Measurements from ENCODE around the gene EEF1B2. TPM values are rescaled to one million over a fixed set of nuclear protein-coding genes. Genes with fewer than 3 reads are reported as not detected.
"Not testable (repeated sequence)": the region's sequence is repeated elsewhere in the genome, so short reads cannot be mapped to it uniquely, and the experiment has no call there.

Gene EEF1B2
- polyA plus RNA-seq, 1 donor = 1,520 TPM

DNA sequence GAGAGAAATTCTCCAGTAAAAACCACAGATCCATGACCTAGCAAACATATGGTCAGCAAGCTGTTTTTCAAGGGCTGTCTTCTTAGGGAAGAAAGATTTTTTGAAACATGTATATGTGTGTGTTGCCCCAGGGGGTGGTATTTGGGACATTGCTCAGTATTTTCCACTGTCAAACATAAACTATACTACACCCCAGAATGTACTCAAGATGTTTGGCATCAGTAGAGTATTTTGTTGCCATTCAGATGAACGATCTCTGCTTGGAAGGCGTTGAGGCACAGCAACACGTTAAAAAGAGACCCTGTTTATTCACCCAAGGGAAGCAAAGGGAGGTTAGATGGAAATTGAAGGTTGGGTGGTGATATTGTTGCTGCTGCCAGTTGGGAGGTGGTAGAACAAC is 30.0 kb downstream of the EEF1B2 start:
- no peak overlapping the region for H3K27ac ChIP-seq (ENCODE audit: low read length)
- H3K9me3 ChIP-seq (ENCODE audit: control insufficient read depth, low read depth, low read length) = no peaks in the 10 kb centered on the region
- no peaks in the 10 kb centered on the region for H3K36me3 ChIP-seq (ENCODE audit: control insufficient read depth, insufficient read depth, low read length)
- no peaks in the 10 kb centered on the region for H3K4me1 ChIP-seq (ENCODE audit: control insufficient read depth, insufficient read depth, low read length)
- H3K4me3 ChIP-seq (ENCODE audit: low read length) = no peak overlapping the region
- no peaks in the 10 kb centered on the region for H3K27me3 ChIP-seq (ENCODE audit: control insufficient read depth, insufficient read depth, low read length)
- DNase-seq = no peak
- WGBS (ENCODE audit: insufficient coverage, low lambda C conversion rate) = 71% methylated on average over 3 of the region's 3 CpGs

DNA sequence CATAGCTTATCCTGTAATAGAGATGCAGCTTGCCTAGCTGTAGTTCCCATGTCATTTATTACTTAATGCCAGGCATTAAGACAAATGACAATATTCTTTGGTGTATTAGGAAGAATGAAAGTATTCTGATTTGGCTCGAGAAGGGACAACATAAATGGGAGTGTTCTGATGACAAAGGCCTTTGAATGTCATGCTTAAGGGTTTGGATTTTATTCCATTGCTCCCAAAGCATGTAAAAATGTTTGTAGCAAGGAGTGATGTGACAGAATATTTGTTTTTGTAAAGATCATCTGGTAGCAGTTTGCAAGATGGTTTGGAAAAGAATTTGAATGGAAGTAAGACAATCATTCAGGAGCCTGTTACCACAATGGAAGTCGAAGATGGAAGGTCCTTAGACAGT is 30.4 kb downstream of the EEF1B2 start:
- Histone ChIP-seq H3K27ac (ENCODE audit: low read length) (no peak overlapping the region), H3K4me1 (ENCODE audit: control insufficient read depth, insufficient read depth, low read length) (no peaks in the 10 kb centered on the region), H3K27me3 (ENCODE audit: control insufficient read depth, insufficient read depth, low read length) (no peaks in the 10 kb centered on the region), H3K36me3 (ENCODE audit: control insufficient read depth, insufficient read depth, low read length) (no peaks in the 10 kb centered on the region), H3K9me3 (ENCODE audit: control insufficient read depth, low read depth, low read length) (no peaks in the 10 kb centered on the region), H3K4me3 (ENCODE audit: low read length) (no peak overlapping the region)
- DNase-seq = no peak
- 88% methylated on average over 1 of the region's 2 CpGs for WGBS (ENCODE audit: insufficient coverage, low lambda C conversion rate)

DNA sequence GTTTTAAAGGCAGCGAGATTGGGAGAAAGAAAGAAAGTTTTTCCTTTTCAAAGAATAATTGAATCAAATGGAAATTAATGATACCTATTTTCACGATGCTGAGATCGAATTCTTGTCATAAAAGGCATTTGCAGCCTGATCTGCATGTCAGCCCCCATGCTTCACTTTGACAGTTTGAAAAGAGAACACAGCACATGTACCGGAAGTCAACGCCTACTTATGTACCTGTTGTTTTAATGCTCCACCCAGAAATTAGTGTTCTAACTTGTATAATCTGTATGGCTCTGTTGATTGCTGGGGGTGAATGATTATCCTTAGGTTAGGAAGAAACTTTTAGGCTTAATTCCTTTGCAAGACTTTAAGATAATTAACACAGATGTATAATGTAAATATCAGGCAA is 31.0 kb downstream of the EEF1B2 start:
- no peaks in the 10 kb centered on the region for H3K36me3 ChIP-seq (ENCODE audit: control insufficient read depth, insufficient read depth, low read length)
- H3K4me1 ChIP-seq (ENCODE audit: control insufficient read depth, insufficient read depth, low read length) = no peaks in the 10 kb centered on the region
- no peak for DNase-seq
- 94% methylated on average over 3 of the region's 5 CpGs for WGBS (ENCODE audit: insufficient coverage, low lambda C conversion rate)
- H3K9me3 ChIP-seq (ENCODE audit: control insufficient read depth, low read depth, low read length) = no peaks in the 10 kb centered on the region
- H3K4me3 ChIP-seq (ENCODE audit: low read length) = no peak overlapping the region
- no peaks in the 10 kb centered on the region for H3K27me3 ChIP-seq (ENCODE audit: control insufficient read depth, insufficient read depth, low read length)
- no peak overlapping the region for H3K27ac ChIP-seq (ENCODE audit: low read length)

DNA sequence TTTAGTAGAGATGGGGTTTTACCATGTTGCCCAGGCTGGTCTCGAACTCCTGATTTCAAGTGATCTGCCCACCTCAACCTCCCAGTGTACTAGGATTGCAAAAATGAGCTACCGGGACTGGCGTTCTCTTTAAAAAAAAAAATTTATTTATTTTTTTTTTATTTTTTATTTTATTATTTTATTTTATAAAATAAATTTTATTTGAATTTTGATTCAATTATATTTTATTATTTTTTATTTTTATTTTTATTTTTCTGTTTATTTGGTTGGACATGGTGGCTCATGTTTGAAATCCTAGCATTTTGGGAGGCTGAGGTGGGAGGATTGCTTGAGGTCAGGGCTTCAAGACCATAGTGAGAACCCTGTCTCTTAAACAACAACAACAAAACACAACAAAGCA is 32.5 kb downstream of the EEF1B2 start:
- no peak for DNase-seq
- H3K4me3 ChIP-seq (ENCODE audit: low read length) = no peak overlapping the region
- no peak overlapping the region for H3K27ac ChIP-seq (ENCODE audit: low read length)
- no peaks in the 10 kb centered on the region for H3K36me3 ChIP-seq (ENCODE audit: control insufficient read depth, insufficient read depth, low read length)
- no CpG with 5 or more reads among the region's 3 CpGs for WGBS (ENCODE audit: insufficient coverage, low lambda C conversion rate)
- no peaks in the 10 kb centered on the region for H3K9me3 ChIP-seq (ENCODE audit: control insufficient read depth, low read depth, low read length)
- no peaks in the 10 kb centered on the region for H3K4me1 ChIP-seq (ENCODE audit: control insufficient read depth, insufficient read depth, low read length)
- H3K27me3 ChIP-seq (ENCODE audit: control insufficient read depth, insufficient read depth, low read length) = no peaks in the 10 kb centered on the region

DNA sequence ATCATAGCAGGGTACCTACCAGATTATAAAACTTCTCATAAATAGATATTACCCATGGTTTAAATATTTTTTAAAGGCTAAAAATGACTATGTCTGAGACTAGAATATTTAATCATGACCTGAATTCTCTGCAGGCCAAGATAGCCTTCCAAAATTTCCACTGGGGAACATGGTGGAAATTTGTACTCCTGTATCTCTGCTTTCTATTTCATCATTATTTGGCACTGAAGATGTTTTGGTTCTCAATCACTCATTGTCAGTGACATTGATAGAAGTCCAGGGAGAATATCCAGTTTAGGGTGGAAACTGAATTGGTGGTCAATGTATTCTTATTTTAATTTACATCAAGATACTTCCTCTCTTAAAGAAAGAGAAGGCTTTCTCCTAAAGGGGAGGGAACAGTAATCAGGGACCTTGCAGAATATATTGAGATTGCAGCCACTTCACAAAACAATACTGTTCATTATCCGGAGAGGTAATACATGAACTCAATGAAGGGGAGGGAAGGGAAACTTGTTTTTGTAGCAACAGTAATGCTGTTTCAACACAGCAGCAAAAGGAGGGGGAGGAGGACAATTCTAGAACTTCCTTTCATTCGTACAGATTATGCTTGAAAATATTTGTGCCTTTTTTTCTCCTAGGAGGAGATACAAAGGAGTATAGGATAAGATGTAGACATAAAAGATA is 34.1 kb downstream of the EEF1B2 start:
- WGBS (ENCODE audit: insufficient coverage, low lambda C conversion rate) = no CpG with 5 or more reads among the region's 2 CpGs

DNA sequence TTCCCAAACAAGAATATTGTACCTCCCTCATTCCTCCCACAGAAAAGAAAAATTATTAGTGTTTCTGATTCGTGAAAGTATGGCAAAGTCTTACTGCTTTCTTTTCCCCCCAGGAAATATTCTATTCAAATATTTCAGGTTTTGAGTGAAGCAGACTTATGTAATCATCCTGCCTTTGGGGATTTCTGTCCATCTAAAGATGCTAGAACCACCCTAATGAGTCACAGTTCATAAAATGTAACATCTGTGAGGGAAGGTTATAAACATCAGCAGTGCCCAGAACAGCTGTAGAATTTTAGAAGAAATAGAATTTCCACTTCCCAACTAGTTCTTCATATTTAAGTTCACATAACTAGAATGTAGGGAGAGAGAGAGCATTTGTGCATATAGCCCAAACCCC is 39.0 kb downstream of the EEF1B2 start:
- 100% methylated on average over 1 of the region's 1 CpG for WGBS (ENCODE audit: insufficient coverage, low lambda C conversion rate)
- DNase-seq = no peak

More for the DNA sequence above, 34.1 kb downstream of the EEF1B2 start:
- Histone ChIP-seq H3K27me3 (ENCODE audit: control insufficient read depth, insufficient read depth, low read length) (no peaks in the 10 kb centered on the region), H3K4me3 (ENCODE audit: low read length) (no peak overlapping the region), H3K36me3 (ENCODE audit: control insufficient read depth, insufficient read depth, low read length) (no peaks in the 10 kb centered on the region), H3K27ac (ENCODE audit: low read length) (no peak overlapping the region), H3K4me1 (ENCODE audit: control insufficient read depth, insufficient read depth, low read length) (no peaks in the 10 kb centered on the region), H3K9me3 (ENCODE audit: control insufficient read depth, low read depth, low read length) (no peaks in the 10 kb centered on the region)
- DNase-seq = no peak

DNA sequence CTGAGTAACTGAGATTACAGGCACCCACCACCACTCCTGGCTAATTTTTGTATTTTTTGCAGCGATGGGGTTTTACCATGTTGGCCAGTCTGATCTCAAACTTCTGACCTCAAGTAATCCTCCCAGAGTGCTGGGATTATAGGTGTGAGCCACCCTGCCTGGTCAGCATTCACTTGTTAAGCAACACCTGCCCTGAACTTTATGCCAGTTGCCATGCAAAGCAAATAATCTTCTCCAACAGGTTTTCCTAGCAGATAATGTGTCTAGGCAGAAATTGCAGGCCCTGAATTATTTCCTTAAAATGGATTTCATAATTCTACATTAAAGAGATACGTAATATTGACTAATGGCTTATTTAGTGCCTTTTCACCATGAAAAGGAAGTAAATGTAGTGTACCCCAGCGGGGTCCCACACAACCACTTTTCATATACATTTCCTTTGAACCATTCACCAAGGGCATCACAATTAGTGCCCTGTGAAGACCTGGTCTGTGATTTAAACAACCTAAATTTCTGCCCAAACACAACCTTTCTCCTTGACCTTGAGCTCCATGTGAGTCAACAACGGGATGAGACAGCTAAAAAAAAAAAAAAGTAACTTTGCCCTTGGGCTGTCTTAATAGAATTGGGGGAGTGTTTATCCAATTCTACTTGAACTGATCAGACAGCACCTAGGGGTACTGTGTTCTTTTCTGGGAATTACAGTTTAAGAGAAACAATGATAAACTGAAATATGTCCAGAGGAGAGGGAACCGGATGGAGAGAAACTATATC is 41.6 kb downstream of the EEF1B2 start:
- Histone ChIP-seq H3K9me3 (ENCODE audit: control insufficient read depth, low read depth, low read length) (no peaks in the 10 kb centered on the region), H3K27me3 (ENCODE audit: control insufficient read depth, insufficient read depth, low read length) (no peaks in the 10 kb centered on the region), H3K36me3 (ENCODE audit: control insufficient read depth, insufficient read depth, low read length) (no peaks in the 10 kb centered on the region), H3K27ac (ENCODE audit: low read length) (no peak overlapping the region), H3K4me1 (ENCODE audit: control insufficient read depth, insufficient read depth, low read length) (no peaks in the 10 kb centered on the region), H3K4me3 (ENCODE audit: low read length) (no peak overlapping the region)
- DNase-seq = peak; percentile 14 to 16
- WGBS (ENCODE audit: insufficient coverage, low lambda C conversion rate) = 86% methylated on average over 1 of the region's 5 CpGs

More for the DNA sequence above, 39.0 kb downstream of the EEF1B2 start:
- Histone ChIP-seq H3K4me1 (ENCODE audit: control insufficient read depth, insufficient read depth, low read length) (no peaks in the 10 kb centered on the region), H3K27ac (ENCODE audit: low read length) (no peak overlapping the region), H3K36me3 (ENCODE audit: control insufficient read depth, insufficient read depth, low read length) (no peaks in the 10 kb centered on the region), H3K4me3 (ENCODE audit: low read length) (no peak overlapping the region), H3K9me3 (ENCODE audit: control insufficient read depth, low read depth, low read length) (no peaks in the 10 kb centered on the region), H3K27me3 (ENCODE audit: control insufficient read depth, insufficient read depth, low read length) (no peaks in the 10 kb centered on the region)

DNA sequence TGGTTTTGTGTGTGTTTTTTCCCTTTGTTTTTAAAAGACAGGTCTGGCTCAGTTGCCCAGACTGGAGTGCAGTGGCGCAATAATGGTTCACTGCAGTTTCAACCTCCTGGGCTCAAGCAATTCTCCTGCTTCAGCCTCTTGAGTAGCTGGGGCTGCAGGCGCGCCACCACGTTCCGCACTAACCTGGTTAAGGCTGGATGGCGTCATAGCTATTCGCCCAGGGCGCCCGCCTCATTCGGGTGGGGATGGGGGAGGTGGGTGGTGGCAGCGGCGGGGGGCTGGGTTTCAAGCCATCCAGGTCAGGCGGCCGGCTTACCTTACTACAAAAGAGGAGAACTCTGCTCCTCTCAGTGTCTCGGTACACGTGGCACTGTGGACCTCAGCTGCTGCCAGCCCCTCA is 42.8 kb downstream of the EEF1B2 start:
- Histone ChIP-seq H3K4me3 (ENCODE audit: low read length) (no peak overlapping the region), H3K27ac (ENCODE audit: low read length) (no peak overlapping the region), H3K36me3 (ENCODE audit: control insufficient read depth, insufficient read depth, low read length) (no peaks in the 10 kb centered on the region), H3K4me1 (ENCODE audit: control insufficient read depth, insufficient read depth, low read length) (no peaks in the 10 kb centered on the region), H3K27me3 (ENCODE audit: control insufficient read depth, insufficient read depth, low read length) (no peaks in the 10 kb centered on the region), H3K9me3 (ENCODE audit: control insufficient read depth, low read depth, low read length) (no peaks in the 10 kb centered on the region)
- DNase-seq = no peak
- WGBS (ENCODE audit: insufficient coverage, low lambda C conversion rate) = no CpG with 5 or more reads among the region's 16 CpGs

DNA sequence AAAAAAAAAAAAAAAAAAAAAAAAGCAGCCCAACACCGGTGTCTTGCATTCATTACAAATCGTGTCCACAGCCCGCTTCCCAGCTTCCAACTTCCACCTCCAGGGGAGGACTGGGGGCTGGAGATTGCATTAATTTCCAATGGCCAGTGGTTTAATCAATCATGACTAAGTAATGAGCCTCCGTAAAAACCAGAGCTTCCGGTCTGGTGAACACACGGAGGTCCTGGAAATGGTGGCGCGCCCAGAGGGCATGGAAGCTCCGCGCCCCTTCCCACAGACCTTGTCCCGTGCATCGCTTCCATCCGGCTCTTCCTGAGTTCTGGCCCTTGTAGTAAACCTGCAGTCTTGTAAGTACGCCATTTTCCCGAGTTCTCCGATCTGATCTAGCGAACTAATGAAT is 43.6 kb downstream of the EEF1B2 start:
- Histone ChIP-seq H3K4me1 (ENCODE audit: control insufficient read depth, insufficient read depth, low read length) (no peaks in the 10 kb centered on the region), H3K36me3 (ENCODE audit: control insufficient read depth, insufficient read depth, low read length) (no peaks in the 10 kb centered on the region), H3K27ac (ENCODE audit: low read length) (no peak overlapping the region), H3K9me3 (ENCODE audit: control insufficient read depth, low read depth, low read length) (no peaks in the 10 kb centered on the region), H3K27me3 (ENCODE audit: control insufficient read depth, insufficient read depth, low read length) (no peaks in the 10 kb centered on the region), H3K4me3 (ENCODE audit: low read length) (no peak overlapping the region)
- 80% methylated on average over 2 of the region's 17 CpGs for WGBS (ENCODE audit: insufficient coverage, low lambda C conversion rate)
- no peak for DNase-seq

DNA sequence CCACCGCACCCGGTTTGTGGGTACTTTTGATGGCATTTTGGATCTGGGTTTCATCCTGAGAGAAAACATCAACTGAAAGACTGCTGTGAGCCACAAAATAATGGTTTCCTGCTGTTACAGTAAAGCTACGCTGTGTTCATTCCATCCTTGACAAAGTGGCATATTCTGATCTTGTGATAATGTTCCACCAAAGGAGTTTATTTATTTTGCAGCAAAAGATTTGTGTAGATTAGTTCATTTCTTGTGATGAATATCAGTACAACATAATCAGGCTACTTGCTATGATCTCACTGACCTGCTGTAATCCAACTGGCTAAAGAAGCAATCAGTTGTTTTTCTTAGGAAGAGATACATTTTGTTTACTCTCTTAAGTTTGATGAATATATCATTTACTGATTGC is 45.0 kb downstream of the EEF1B2 start:
- Histone ChIP-seq H3K36me3 (ENCODE audit: control insufficient read depth, insufficient read depth, low read length) (no peaks in the 10 kb centered on the region), H3K4me3 (ENCODE audit: low read length) (no peak overlapping the region), H3K27ac (ENCODE audit: low read length) (no peak overlapping the region), H3K4me1 (ENCODE audit: control insufficient read depth, insufficient read depth, low read length) (no peaks in the 10 kb centered on the region), H3K27me3 (ENCODE audit: control insufficient read depth, insufficient read depth, low read length) (no peaks in the 10 kb centered on the region), H3K9me3 (ENCODE audit: control insufficient read depth, low read depth, low read length) (no peaks in the 10 kb centered on the region)
- DNase-seq = no peak
- no CpG with 5 or more reads among the region's 3 CpGs for WGBS (ENCODE audit: insufficient coverage, low lambda C conversion rate)

DNA sequence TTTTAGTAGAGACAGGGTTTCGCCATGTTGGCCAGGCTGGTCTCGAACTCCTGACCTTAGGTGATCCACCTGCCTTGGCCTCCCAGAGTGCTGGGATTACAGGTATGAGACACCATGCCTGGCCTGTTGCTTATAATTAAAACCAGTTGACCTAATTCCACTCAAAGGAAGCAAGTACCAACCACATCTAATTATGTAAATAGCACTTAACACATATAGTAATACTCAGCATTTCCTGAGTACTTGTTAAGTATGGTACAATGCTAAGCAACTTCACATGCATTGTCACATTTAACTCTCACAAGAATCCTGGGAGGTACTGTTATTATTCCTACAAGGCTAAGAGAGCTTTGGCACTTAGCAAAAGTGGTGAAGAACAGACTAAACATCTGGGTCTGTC is 47.6 kb downstream of the EEF1B2 start:
- not testable (repeated sequence) for H3K4me3 ChIP-seq (ENCODE audit: low read length); H3K27ac ChIP-seq (ENCODE audit: low read length); H3K9me3 ChIP-seq (ENCODE audit: control insufficient read depth, low read depth, low read length); H3K27me3 ChIP-seq (ENCODE audit: control insufficient read depth, insufficient read depth, low read length); H3K4me1 ChIP-seq (ENCODE audit: control insufficient read depth, insufficient read depth, low read length); DNase-seq; H3K36me3 ChIP-seq (ENCODE audit: control insufficient read depth, insufficient read depth, low read length)
- no CpG with 5 or more reads among the region's 2 CpGs for WGBS (ENCODE audit: insufficient coverage, low lambda C conversion rate)
